Adipocyte (in vitro differentiated cells): Measurements from ENCODE around the gene MTCH1.

Experiments used
- DNase-seq: peaks from one replicate; pipeline ENCODE4 v3.0.0-alpha.2; 2015; ENCODE audit warnings: low read depth
- H3K27me3 ChIP-seq: replicated peaks from 2 replicates; pipeline ENCODE4 v1.7.0; 2013; ENCODE audit warnings: mild to moderate bottlenecking, low read length, moderate library complexity; ENCODE audit not compliant: control insufficient read depth, insufficient read depth
- H3K36me3 ChIP-seq: 2 replicates; pipeline ENCODE4 v1.7.0; 2013; ENCODE audit warnings: low read length, mild to moderate bottlenecking, moderate library complexity; ENCODE audit not compliant: control insufficient read depth, insufficient read depth, severe bottlenecking
- H3K4me1 ChIP-seq: 2 replicates; pipeline ENCODE4 v1.7.0; 2013; ENCODE audit warnings: mild to moderate bottlenecking, low read length, moderate library complexity; ENCODE audit not compliant: control insufficient read depth, insufficient read depth
- H3K4me3 ChIP-seq: 2 replicates; pipeline ENCODE4 v1.7.0; 2013; ENCODE audit warnings: mild to moderate bottlenecking, low read length, moderate library complexity
- H3K9ac ChIP-seq: 2 replicates; pipeline ENCODE4 v1.7.0; 2013; ENCODE audit warnings: mild to moderate bottlenecking, low read length, moderate library complexity
- H3K9me3 ChIP-seq: 2 replicates; pipeline ENCODE4 v1.7.0; 2013; ENCODE audit warnings: mild to moderate bottlenecking, low read length, moderate library complexity; ENCODE audit not compliant: control insufficient read depth

The MTCH1 gene

GRCh38 chr6:37024656-37025337 is 38.8 kb upstream of the MTCH1 start:
- Histone ChIP-seq H3K4me1 (no peaks in the 10 kb centered on the region), H3K4me3 (no peak overlapping the region), H3K36me3 (no peaks in the 10 kb centered on the region), H3K9ac (no peak overlapping the region), H3K9me3 (no peaks in the 10 kb centered on the region), H3K27me3 (peaks cover 18% of the 10 kb centered on the region)
- peak; percentile 73 for DNase-seq

GRCh38 chr6:37022135-37022863 is 36.3 kb upstream of the MTCH1 start:
- H3K9ac ChIP-seq, result no peak overlapping the region
- DNase-seq, result no peak
- no peaks in the 10 kb centered on the region for H3K9me3 ChIP-seq
- H3K4me1 ChIP-seq, result no peaks in the 10 kb centered on the region
- peaks cover 14% of the 10 kb centered on the region for H3K27me3 ChIP-seq
- no peak overlapping the region for H3K4me3 ChIP-seq
- H3K36me3 ChIP-seq, result no peaks in the 10 kb centered on the region

GRCh38 chr6:37021356-37022129 is 35.5 kb upstream of the MTCH1 start:
- Histone ChIP-seq H3K4me1 (no peaks in the 10 kb centered on the region), H3K4me3 (no peak overlapping the region), H3K36me3 (no peaks in the 10 kb centered on the region), H3K9me3 (no peaks in the 10 kb centered on the region), H3K27me3 (peaks cover 11% of the 10 kb centered on the region), H3K9ac (no peak overlapping the region)
- peak; percentile 62 for DNase-seq

- no peak overlapping the region for H3K9ac ChIP-seq
- no peak for DNase-seq
Observed at GRCh38 chr6:37020812-37021211, 34.8 kb upstream of the MTCH1 start.

GRCh38 chr6:37020381-37020780 is 34.4 kb upstream of the MTCH1 start:
- Histone ChIP-seq H3K27me3 (peaks cover 5% of the 10 kb centered on the region), H3K4me3 (no peak overlapping the region), H3K36me3 (no peaks in the 10 kb centered on the region), H3K9me3 (no peaks in the 10 kb centered on the region), H3K9ac (no peak overlapping the region), H3K4me1 (no peaks in the 10 kb centered on the region)
- DNase-seq, result no peak

More at GRCh38 chr6:37020812-37021211, 34.8 kb upstream of the MTCH1 start:
- Histone ChIP-seq H3K36me3 (no peaks in the 10 kb centered on the region), H3K4me1 (no peaks in the 10 kb centered on the region), H3K27me3 (peaks cover 5% of the 10 kb centered on the region), H3K9me3 (no peaks in the 10 kb centered on the region), H3K4me3 (no peak overlapping the region)

- peaks cover 5% of the 10 kb centered on the region for H3K27me3 ChIP-seq
- no peaks in the 10 kb centered on the region for H3K36me3 ChIP-seq
- no peaks in the 10 kb centered on the region for H3K9me3 ChIP-seq
- no peak for DNase-seq
- H3K4me3 ChIP-seq, result no peak overlapping the region
- H3K4me1 ChIP-seq, result no peaks in the 10 kb centered on the region
- H3K9ac ChIP-seq, result no peak overlapping the region
Observed at GRCh38 chr6:37019065-37019450, 33.1 kb upstream of the MTCH1 start.

- Histone ChIP-seq H3K27me3 (peaks cover 1% of the 10 kb centered on the region), H3K9me3 (no peaks in the 10 kb centered on the region), H3K36me3 (no peaks in the 10 kb centered on the region), H3K9ac (peak overlapping the region; percentile 47), H3K4me3 (no peak overlapping the region), H3K4me1 (no peaks in the 10 kb centered on the region)
- peak; percentile 95 for DNase-seq
Observed at GRCh38 chr6:37018198-37019064, 32.4 kb upstream of the MTCH1 start.

- no peak for DNase-seq
- H3K9ac ChIP-seq, result peak overlapping the region; percentile 47
- no peaks in the 10 kb centered on the region for H3K27me3 ChIP-seq
- no peak overlapping the region for H3K4me3 ChIP-seq
- H3K9me3 ChIP-seq, result no peaks in the 10 kb centered on the region
- no peaks in the 10 kb centered on the region for H3K36me3 ChIP-seq
- no peaks in the 10 kb centered on the region for H3K4me1 ChIP-seq
Observed at GRCh38 chr6:37017606-37018197, 31.7 kb upstream of the MTCH1 start.

GRCh38 chr6:37016995-37017394 is 31.0 kb upstream of the MTCH1 start:
- no peak overlapping the region for H3K4me3 ChIP-seq
- no peaks in the 10 kb centered on the region for H3K27me3 ChIP-seq
- H3K9me3 ChIP-seq, result no peaks in the 10 kb centered on the region
- no peak overlapping the region for H3K9ac ChIP-seq
- H3K36me3 ChIP-seq, result no peaks in the 10 kb centered on the region
- no peak for DNase-seq
- H3K4me1 ChIP-seq, result no peaks in the 10 kb centered on the region

- Histone ChIP-seq H3K9ac (no peak overlapping the region), H3K9me3 (no peaks in the 10 kb centered on the region)
Observed at GRCh38 chr6:37015532-37015931, 29.5 kb upstream of the MTCH1 start.

More at GRCh38 chr6:37015532-37015931, 29.5 kb upstream of the MTCH1 start:
- no peak for DNase-seq
- H3K36me3 ChIP-seq, result no peaks in the 10 kb centered on the region
- H3K27me3 ChIP-seq, result no peaks in the 10 kb centered on the region
- no peaks in the 10 kb centered on the region for H3K4me1 ChIP-seq
- no peak overlapping the region for H3K4me3 ChIP-seq
